Osteocyte (in vitro differentiated cells): Measurements from ENCODE around the gene NECAB3. TPM values are rescaled to one million over a fixed set of nuclear protein-coding genes. Genes with fewer than 3 reads are reported as not detected.

Experiments used
- DNase-seq: peaks from one replicate; pipeline ENCODE4 v3.0.0; 2021; ENCODE audit warnings: mixed read lengths; ENCODE audit not compliant: unreplicated experiment; ENCODE audit errors: extremely low spot score
- H3K27ac Mint-ChIP-seq: one replicate; pipeline ENCODE4 v1.8.0; 2021; ENCODE audit warnings: mild to moderate bottlenecking, mixed read lengths; ENCODE audit not compliant: unreplicated experiment
- H3K27me3 Mint-ChIP-seq: one replicate; pipeline ENCODE4 v1.8.0; 2021; ENCODE audit warnings: mixed read lengths; ENCODE audit not compliant: unreplicated experiment
- H3K36me3 Mint-ChIP-seq: one replicate; pipeline ENCODE4 v1.8.0; 2021; ENCODE audit warnings: mixed read lengths; ENCODE audit not compliant: unreplicated experiment
- H3K4me1 Mint-ChIP-seq: one replicate; pipeline ENCODE4 v1.8.0; 2021; ENCODE audit warnings: mixed read lengths; ENCODE audit not compliant: unreplicated experiment
- H3K4me3 Mint-ChIP-seq: one replicate; pipeline ENCODE4 v1.8.0; 2021; ENCODE audit warnings: mild to moderate bottlenecking, moderate library complexity, mixed read lengths; ENCODE audit not compliant: unreplicated experiment
- H3K9me3 Mint-ChIP-seq: one replicate; pipeline ENCODE4 v1.8.0; 2021; ENCODE audit warnings: mixed read lengths; ENCODE audit not compliant: unreplicated experiment
- CTCF ChIP-seq: fragments of 200-600 bp; sonication (generic); IDR thresholded peaks from 2 replicates; pipeline ENCODE4 v1.5.0; 2021; ENCODE audit warnings: antibody characterized with exemption, mild to moderate bottlenecking, moderate library complexity
- total RNA-seq: library from RNA; stranded (reverse); gene quantifications from 2 replicates; pipeline ENCODE4 v1.2.1, GENCODE V29; 2021

The NECAB3 gene
- total RNA-seq, 1 donor from 2014 or later, result 29.1 TPM

GRCh38 chr20:33624399-33624798 is 49.8 kb downstream of the NECAB3 start:
- no peak for TF ChIP-seq CTCF
- Mint-ChIP-seq H3K27me3 (no peaks in the 10 kb centered on the region), H3K4me1 (no peaks in the 10 kb centered on the region), H3K36me3 (peaks cover 50% of the 10 kb centered on the region), H3K27ac (no peak overlapping the region), H3K9me3 (no peaks in the 10 kb centered on the region), H3K4me3 (no peak overlapping the region)
- DNase-seq, result no peak

- H3K27ac Mint-ChIP-seq, result no peak overlapping the region
- TF ChIP-seq CTCF, result no peak
- H3K36me3 Mint-ChIP-seq, result peaks cover 35% of the 10 kb centered on the region
- no peaks in the 10 kb centered on the region for H3K9me3 Mint-ChIP-seq
- no peaks in the 10 kb centered on the region for H3K4me1 Mint-ChIP-seq
- DNase-seq, result no peak
- no peak overlapping the region for H3K4me3 Mint-ChIP-seq
- H3K27me3 Mint-ChIP-seq, result no peaks in the 10 kb centered on the region
Observed at GRCh38 chr20:33622705-33623365, 51.4 kb downstream of the NECAB3 start.

GRCh38 chr20:33621717-33622400 is 52.4 kb downstream of the NECAB3 start:
- peaks cover 34% of the 10 kb centered on the region for H3K36me3 Mint-ChIP-seq
- no peak overlapping the region for H3K4me3 Mint-ChIP-seq
- no peak for DNase-seq
- H3K27me3 Mint-ChIP-seq, result no peaks in the 10 kb centered on the region
- no peak overlapping the region for H3K27ac Mint-ChIP-seq
- no peak for TF ChIP-seq CTCF
- H3K4me1 Mint-ChIP-seq, result no peaks in the 10 kb centered on the region
- no peaks in the 10 kb centered on the region for H3K9me3 Mint-ChIP-seq

GRCh38 chr20:33612001-33612400 is 62.2 kb downstream of the NECAB3 start:
- no peaks in the 10 kb centered on the region for H3K27me3 Mint-ChIP-seq
- H3K4me3 Mint-ChIP-seq, result no peak overlapping the region
- H3K36me3 Mint-ChIP-seq, result peaks cover 14% of the 10 kb centered on the region
- H3K4me1 Mint-ChIP-seq, result no peaks in the 10 kb centered on the region
- TF ChIP-seq CTCF, result no peak
- H3K27ac Mint-ChIP-seq, result no peak overlapping the region
- no peaks in the 10 kb centered on the region for H3K9me3 Mint-ChIP-seq
- no peak for DNase-seq

GRCh38 chr20:33611106-33611505 is 63.1 kb downstream of the NECAB3 start:
- Mint-ChIP-seq H3K36me3 (peaks cover 10% of the 10 kb centered on the region), H3K4me1 (no peaks in the 10 kb centered on the region), H3K27ac (no peak overlapping the region), H3K27me3 (no peaks in the 10 kb centered on the region), H3K9me3 (no peaks in the 10 kb centered on the region), H3K4me3 (no peak overlapping the region)
- no peak for DNase-seq
- no peak for TF ChIP-seq CTCF
